Activated effector memory CD4-positive, alpha-beta T cell treated with Interleukin-2 at 50 U/mL for 16 hours (primary cell): ENCODE data around the gene ZNF775.
"Not testable (repeated sequence)": the region's sequence is repeated elsewhere in the genome, so short reads cannot be mapped to it uniquely, and the experiment has no call there.

ENCODE experiments used
- DNase-seq: peaks from one replicate; pipeline ENCODE4 v3.0.0-alpha.2; 2020

ZNF775 gene

GRCh38 chr7:150383710-150384397, 4.7 kb downstream of the ZNF775 start:
- no peak for DNase-seq

DNA sequence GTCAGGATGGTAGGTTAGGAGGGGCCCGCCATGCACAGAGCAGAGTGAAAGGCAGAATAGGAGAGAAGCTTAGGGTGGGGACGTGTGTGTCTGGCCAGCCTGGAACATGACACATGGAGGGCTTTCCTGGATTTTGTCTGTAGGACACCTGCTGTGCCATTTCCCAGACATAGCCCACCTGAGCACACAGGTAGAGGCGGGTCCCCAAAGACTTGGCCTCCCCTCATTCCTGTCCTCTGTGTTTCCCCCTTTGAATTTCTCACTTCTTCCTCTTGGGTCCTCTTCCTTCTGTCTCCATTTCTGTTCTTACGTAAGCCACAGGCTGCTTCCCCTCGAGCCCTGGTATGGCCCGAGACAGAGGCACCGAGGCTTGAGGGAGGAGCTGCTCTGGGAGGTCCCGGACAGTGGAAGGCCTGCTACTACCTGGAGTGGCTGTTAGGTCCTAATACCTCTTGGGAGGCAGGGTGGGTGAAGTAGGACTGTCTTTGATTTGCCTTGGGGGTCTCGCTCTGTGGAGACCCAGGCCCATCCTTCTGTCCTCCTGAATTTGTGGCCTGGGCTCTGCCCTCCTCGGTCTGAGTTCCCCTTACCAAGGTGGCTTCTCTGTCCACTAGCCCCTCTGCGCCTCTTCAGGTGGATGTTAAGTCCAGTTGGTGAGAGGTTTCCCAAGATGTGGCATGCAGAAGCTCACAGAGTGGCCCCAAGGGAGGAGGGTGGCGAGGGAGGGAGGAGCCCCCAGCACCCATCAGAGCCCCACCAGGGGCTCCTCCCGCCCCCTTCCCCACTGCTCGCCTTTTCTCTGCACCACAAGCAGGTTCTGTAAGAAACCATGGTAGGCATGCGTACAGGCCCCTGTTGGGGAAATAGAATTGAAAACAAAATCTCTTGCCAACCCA, 5.5 kb downstream of the ZNF775 start:
- DNase-seq = no peak

- DNase-seq = no peak
Observed at GRCh38 chr7:150385302-150385723, 6.2 kb downstream of the ZNF775 start.

- not testable (repeated sequence) for DNase-seq
Observed at GRCh38 chr7:150385884-150386283, 6.8 kb downstream of the ZNF775 start.

GRCh38 chr7:150388306-150388705, 9.2 kb downstream of the ZNF775 start:
- DNase-seq = no peak

- no peak for DNase-seq
Observed at GRCh38 chr7:150388709-150389531, 9.8 kb downstream of the ZNF775 start.

GRCh38 chr7:150389532-150389816, 10.3 kb downstream of the ZNF775 start:
- DNase-seq = no peak

DNA sequence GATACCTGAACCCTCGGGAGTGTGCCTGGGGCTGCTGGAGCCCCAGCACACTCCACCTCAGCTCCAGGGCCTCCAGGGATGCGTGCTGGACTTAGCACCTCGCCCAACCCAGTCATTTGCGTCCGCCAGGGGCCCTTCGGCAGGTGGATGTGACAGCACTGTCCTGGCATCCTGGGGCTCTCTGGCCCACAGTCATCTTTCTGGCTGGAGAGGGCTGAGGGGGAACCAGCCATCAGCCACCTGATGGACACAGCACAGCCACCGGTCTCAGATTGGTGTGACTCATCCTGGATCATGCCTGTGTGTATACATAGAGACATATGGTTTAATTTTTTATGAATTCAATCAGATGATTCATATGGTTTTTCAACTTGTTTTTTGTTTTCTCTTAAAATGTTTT, 11.1 kb downstream of the ZNF775 start:
- DNase-seq = no peak

- no peak for DNase-seq
Observed at GRCh38 chr7:150393325-150393724, 14.2 kb downstream of the ZNF775 start.

GRCh38 chr7:150396426-150396825, 17.3 kb downstream of the ZNF775 start:
- no peak for DNase-seq

DNA sequence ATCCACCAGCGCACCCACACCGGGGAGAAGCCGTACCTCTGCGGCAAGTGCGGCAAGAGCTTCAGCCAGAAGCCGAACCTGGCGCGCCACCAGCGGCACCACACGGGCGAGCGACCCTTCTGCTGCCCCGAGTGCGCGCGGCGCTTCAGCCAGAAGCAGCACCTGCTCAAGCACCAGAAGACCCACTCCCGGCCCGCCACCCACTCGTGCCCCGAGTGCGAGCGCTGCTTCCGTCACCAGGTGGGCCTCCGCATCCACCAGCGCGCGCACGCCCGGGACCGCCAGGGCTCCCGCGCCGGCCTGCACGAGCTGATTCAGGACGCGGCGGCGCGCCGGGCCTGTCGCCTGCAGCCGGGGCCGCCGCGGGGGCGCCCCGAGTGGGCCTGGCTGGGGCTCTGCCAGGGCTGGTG, 17.7 kb downstream of the ZNF775 start:
- DNase-seq = no peak

DNA sequence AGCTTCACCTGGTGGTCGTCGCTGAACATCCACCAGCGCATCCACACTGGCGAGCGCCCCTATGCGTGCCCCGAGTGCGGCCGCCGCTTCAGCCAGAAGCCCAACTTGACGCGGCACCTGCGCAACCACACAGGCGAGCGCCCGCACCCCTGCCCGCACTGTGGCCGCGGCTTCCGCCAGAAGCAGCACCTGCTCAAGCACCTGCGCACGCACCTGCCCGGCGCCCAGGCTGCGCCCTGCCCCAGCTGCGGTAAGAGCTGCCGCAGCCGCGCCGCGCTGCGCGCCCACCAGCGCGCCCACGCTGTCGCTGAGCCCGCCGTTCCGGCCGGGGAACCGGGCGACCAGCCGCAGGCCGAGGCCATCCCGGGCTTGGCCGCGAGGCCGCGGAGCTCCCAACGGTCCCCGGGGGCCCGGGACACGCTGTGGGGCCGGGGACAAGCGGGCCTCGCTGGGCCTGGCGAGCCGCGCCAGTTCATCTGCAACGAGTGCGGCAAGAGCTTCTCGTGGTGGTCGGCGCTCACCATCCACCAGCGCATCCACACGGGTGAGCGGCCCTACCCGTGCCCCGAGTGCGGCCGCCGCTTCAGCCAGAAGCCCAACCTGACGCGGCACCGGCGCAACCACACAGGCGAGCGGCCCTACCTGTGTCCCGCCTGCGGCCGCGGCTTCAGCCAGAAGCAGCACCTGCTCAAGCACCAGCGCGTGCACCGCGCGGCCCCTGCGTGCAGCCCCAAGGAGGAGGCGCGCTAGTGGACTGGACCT, 18.4 kb downstream of the ZNF775 start:
- no peak for DNase-seq

DNA sequence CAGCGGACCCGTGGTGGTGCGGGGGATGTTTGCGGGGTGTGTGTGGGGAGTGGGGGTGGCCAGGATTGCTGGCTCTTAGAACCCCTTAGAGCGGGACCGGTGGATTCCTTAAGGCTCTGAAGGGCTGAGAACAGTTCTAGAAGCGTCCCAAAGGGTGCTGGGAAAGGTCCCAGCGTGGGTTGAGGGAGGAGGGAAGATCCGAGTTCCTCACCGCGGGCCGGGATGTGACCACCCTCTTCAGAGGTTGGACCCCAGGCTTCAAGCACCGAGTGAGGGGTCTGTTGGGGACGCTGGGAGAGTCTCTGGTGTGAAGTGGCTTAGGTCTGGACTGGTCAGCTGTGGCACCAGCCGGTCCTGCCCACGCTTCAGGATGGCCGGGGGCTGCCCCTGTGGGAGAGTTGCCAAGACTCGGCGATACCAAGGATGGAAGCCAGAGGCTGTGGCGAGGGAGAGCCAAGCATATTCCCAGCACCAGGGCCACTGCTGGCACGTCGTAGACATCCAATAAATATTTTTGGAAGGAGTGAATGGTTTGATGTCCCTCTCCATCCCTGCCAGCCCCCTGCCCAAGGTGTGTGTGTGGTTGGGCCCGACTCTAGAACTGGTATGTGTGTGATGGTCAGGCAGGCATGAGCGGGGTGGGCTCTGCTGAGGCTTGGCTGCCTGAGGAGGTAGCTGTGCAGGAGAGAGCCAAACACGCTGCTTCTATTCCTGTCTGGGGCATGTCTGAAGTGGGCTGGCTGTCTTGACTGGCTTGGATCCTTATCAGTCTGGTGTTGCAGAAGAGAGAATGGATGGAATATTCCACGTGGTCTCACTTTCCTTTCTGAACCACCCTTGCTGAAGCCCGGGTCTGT, 19.2 kb downstream of the ZNF775 start:
- no peak for DNase-seq

DNA sequence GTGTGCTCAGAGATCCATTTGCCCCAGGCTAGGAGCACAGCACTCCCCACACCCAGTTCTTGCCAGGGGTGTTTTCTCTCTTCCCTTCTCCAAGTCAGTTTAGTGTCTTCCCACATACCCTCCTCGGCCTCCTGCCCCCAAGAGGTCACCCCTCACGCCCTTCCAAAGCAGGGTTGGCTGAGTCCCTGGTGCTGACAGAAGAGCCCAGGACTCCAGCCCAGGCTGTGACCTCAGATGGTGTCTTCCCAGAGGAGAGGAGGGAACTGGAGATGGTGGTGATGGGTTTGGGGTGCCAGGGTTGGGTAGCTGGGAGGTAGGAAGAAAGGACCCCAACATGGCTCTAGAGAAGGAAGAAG, 19.8 kb downstream of the ZNF775 start:
- no peak for DNase-seq

- no peak for DNase-seq
Observed at GRCh38 chr7:150399421-150400007, 20.4 kb downstream of the ZNF775 start.

DNA sequence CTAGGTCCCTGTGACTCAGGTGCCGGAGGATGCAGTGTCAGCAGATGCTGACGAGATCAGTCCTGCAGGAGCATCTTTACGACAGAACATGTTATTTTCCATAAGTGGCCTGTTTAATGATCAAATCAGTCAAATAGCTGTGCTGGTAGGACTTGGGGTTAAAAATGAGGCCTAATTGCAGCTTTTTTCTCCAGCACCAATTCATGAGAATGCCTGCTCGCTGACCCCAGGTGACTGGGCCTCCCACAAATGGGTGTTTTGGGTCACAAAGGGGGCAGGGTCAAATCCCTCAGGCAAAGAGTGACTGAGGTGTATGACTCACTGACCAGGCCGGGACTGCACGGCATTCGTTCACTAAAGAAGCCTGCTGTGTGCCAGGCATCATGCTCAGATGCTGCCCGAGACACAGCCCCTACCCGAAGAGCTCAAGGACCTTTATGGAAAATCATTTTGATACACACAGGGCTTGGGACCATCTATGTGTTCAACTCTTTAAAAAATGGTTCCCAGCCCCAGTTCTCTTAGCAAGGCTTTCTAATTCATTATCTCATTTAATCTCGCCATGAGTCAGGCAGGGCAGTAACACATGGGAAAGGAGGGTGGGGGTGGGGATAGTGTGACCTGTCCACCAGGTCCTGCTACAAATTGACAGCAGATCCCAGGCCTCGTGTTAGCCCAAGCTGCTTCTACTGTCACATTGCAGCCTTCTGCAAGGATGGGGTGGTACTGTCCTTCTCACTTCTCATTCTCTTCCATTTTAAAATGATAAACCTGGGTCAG, 21.1 kb downstream of the ZNF775 start:
- DNase-seq = no peak

- no peak for DNase-seq
Observed at GRCh38 chr7:150400788-150401423, 21.8 kb downstream of the ZNF775 start.

GRCh38 chr7:150401424-150401790, 22.3 kb downstream of the ZNF775 start:
- DNase-seq = no peak

GRCh38 chr7:150401861-150402631, 22.9 kb downstream of the ZNF775 start:
- DNase-seq = no peak
